ENCODE results near the gene KCNQ4.

The KCNQ4 gene

GRCh38 chr1:40784771-40785151 is 1.2 kb downstream of the KCNQ4 start:
- no peaks in the 10 kb centered on the region for H3K9me3 ChIP-seq (ENCODE audit: insufficient read depth, low read length)
- 0 out of 2 replicates have a peak overlapping the region, but pooled peaks have one; percentile 77 for H2AFZ ChIP-seq (ENCODE audit: low read depth, low read length)
- peaks cover 13% of the 10 kb centered on the region for H3K4me1 ChIP-seq (ENCODE audit: low read length)
- H3K36me3 ChIP-seq (replicated peaks; ENCODE audit: low read depth, low read length), result no peaks in the 10 kb centered on the region
- no peaks in the 10 kb centered on the region for H3K27me3 ChIP-seq (ENCODE audit: low read depth, low read length)
- H3K4me2 ChIP-seq (ENCODE audit: low read length), result peak overlapping the region; percentile 97
- no peak overlapping the region for H3K27ac ChIP-seq (ENCODE audit: low read length)
- TF ChIP-seq, protein P1, sequence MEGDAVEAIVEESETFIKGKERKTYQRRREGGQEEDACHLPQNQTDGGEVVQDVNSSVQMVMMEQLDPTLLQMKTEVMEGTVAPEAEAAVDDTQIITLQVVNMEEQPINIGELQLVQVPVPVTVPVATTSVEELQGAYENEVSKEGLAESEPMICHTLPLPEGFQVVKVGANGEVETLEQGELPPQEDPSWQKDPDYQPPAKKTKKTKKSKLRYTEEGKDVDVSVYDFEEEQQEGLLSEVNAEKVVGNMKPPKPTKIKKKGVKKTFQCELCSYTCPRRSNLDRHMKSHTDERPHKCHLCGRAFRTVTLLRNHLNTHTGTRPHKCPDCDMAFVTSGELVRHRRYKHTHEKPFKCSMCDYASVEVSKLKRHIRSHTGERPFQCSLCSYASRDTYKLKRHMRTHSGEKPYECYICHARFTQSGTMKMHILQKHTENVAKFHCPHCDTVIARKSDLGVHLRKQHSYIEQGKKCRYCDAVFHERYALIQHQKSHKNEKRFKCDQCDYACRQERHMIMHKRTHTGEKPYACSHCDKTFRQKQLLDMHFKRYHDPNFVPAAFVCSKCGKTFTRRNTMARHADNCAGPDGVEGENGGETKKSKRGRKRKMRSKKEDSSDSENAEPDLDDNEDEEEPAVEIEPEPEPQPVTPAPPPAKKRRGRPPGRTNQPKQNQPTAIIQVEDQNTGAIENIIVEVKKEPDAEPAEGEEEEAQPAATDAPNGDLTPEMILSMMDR (IDR thresholded peaks at IDR 0.05; ENCODE audit: low read depth, low read length), result no peak
- TF ChIP-seq EZH2phosphoT487 (IDR thresholded peaks at IDR 0.05; ENCODE audit: low read depth), result no peak
- H4K20me1 ChIP-seq (ENCODE audit: insufficient read depth, low read length), result no peaks in the 10 kb centered on the region
- H3K9ac ChIP-seq (ENCODE audit: low read length), result peak overlapping the region; percentile 80
- H3K79me2 ChIP-seq (ENCODE audit: low read length), result peaks cover 4% of the 10 kb centered on the region; the same call in 1 of the 2 replicates
- peak overlapping the region; percentile 90 for H3K4me3 ChIP-seq (ENCODE audit: low read length)

GRCh38 chr1:40785446-40785845 is 1.9 kb downstream of the KCNQ4 start:
- H3K4me3 ChIP-seq (ENCODE audit: low read length), result no peak overlapping the region
- H3K4me2 ChIP-seq (ENCODE audit: low read length), result no peak overlapping the region
- H3K9me3 ChIP-seq (ENCODE audit: insufficient read depth, low read length), result no peaks in the 10 kb centered on the region
- H3K27ac ChIP-seq (ENCODE audit: low read length), result no peak overlapping the region
- H3K36me3 ChIP-seq (replicated peaks; ENCODE audit: low read depth, low read length), result no peaks in the 10 kb centered on the region
- H3K79me2 ChIP-seq (ENCODE audit: low read length), result peaks cover 4% of the 10 kb centered on the region; the same call in 1 of the 2 replicates
- TF ChIP-seq, protein P1 (IDR thresholded peaks at IDR 0.05; ENCODE audit: low read depth, low read length), result no peak
- TF ChIP-seq EZH2phosphoT487 (IDR thresholded peaks at IDR 0.05; ENCODE audit: low read depth), result no peak
- H3K9ac ChIP-seq (ENCODE audit: low read length), result no peak overlapping the region
- no peaks in the 10 kb centered on the region for H3K27me3 ChIP-seq (ENCODE audit: low read depth, low read length)
- H3K4me1 ChIP-seq (ENCODE audit: low read length), result peaks cover 13% of the 10 kb centered on the region
- H2AFZ ChIP-seq (ENCODE audit: low read depth, low read length), result no peak overlapping the region
- no peaks in the 10 kb centered on the region for H4K20me1 ChIP-seq (ENCODE audit: insufficient read depth, low read length)

- H3K36me3 ChIP-seq (replicated peaks; ENCODE audit: low read depth, low read length), result no peaks in the 10 kb centered on the region
- no peaks in the 10 kb centered on the region for H3K9me3 ChIP-seq (ENCODE audit: insufficient read depth, low read length)
- H3K4me1 ChIP-seq (ENCODE audit: low read length), result peaks cover 13% of the 10 kb centered on the region
- no peaks in the 10 kb centered on the region for H3K27me3 ChIP-seq (ENCODE audit: low read depth, low read length)
- no peak overlapping the region for H3K9ac ChIP-seq (ENCODE audit: low read length)
- no peak overlapping the region for H3K4me2 ChIP-seq (ENCODE audit: low read length)
- no peak overlapping the region for H3K27ac ChIP-seq (ENCODE audit: low read length)
- H2AFZ ChIP-seq (ENCODE audit: low read depth, low read length), result no peak overlapping the region
- TF ChIP-seq EZH2phosphoT487 (IDR thresholded peaks at IDR 0.05; ENCODE audit: low read depth), result no peak
- TF ChIP-seq, protein P1 (IDR thresholded peaks at IDR 0.05; ENCODE audit: low read depth, low read length), result no peak
- H3K4me3 ChIP-seq (ENCODE audit: low read length), result no peak overlapping the region
- H3K79me2 ChIP-seq (ENCODE audit: low read length), result peaks cover 4% of the 10 kb centered on the region; the same call in 1 of the 2 replicates
- H4K20me1 ChIP-seq (ENCODE audit: insufficient read depth, low read length), result no peaks in the 10 kb centered on the region
These were observed 2.8 kb downstream of the KCNQ4 start for GRCh38 chr1:40786171-40786994.

GRCh38 chr1:40786995-40787705 is 3.6 kb downstream of the KCNQ4 start:
- Histone ChIP-seq H3K27ac (ENCODE audit: low read length) (no peak overlapping the region), H3K4me1 (ENCODE audit: low read length) (peaks cover 13% of the 10 kb centered on the region), H3K9ac (ENCODE audit: low read length) (no peak overlapping the region), H3K9me3 (ENCODE audit: insufficient read depth, low read length) (no peaks in the 10 kb centered on the region), H2AFZ (ENCODE audit: low read depth, low read length) (no peak overlapping the region), H3K36me3 (replicated peaks; ENCODE audit: low read depth, low read length) (no peaks in the 10 kb centered on the region), H3K4me2 (ENCODE audit: low read length) (no peak overlapping the region), H4K20me1 (ENCODE audit: insufficient read depth, low read length) (no peaks in the 10 kb centered on the region), H3K27me3 (ENCODE audit: low read depth, low read length) (no peaks in the 10 kb centered on the region), H3K4me3 (ENCODE audit: low read length) (no peak overlapping the region), H3K79me2 (ENCODE audit: low read length) (peaks cover 4% of the 10 kb centered on the region; the same call in 1 of the 2 replicates)
- no peak for TF ChIP-seq EZH2phosphoT487 (IDR thresholded peaks at IDR 0.05; ENCODE audit: low read depth)
- TF ChIP-seq, protein P1 (IDR thresholded peaks at IDR 0.05; ENCODE audit: low read depth, low read length), result no peak
